HepG2 (cell line): Measurements from ENCODE around the gene IGFLR1. TPM values are rescaled to one million over a fixed set of nuclear protein-coding genes. Genes with fewer than 3 reads are reported as not detected.

Experiments
- BRD4 ChIP-seq: sonication (generic); formaldehyde crosslinking; IDR thresholded peaks from 2 replicates; pipeline ENCODE4 v1.4.0; 2020; ENCODE audit warnings: missing genetic modification reagents
- EED ChIP-seq: sonication (generic); formaldehyde crosslinking; IDR thresholded peaks from 2 replicates; pipeline ENCODE4 v1.5.0; 2020; ENCODE audit warnings: mild to moderate bottlenecking, missing genetic modification reagents
- FOSL1 ChIP-seq: sonication (generic); formaldehyde crosslinking; IDR thresholded peaks from 2 replicates; pipeline ENCODE4 v1.9.0; 2021; ENCODE audit warnings: missing genetic modification reagents, borderline replicate concordance
- HIVEP1 ChIP-seq: sonication (generic); formaldehyde crosslinking; IDR thresholded peaks from 2 replicates; pipeline ENCODE4 v1.4.0; 2020; ENCODE audit warnings: mild to moderate bottlenecking, missing genetic modification reagents
- KLF16 ChIP-seq, 2 experiments: sonication (generic) in 1 of 2; formaldehyde crosslinking in 1 of 2; IDR thresholded peaks; 2 replicates each; pipeline versions ENCODE4 v1.6.1 to v1.8.0; 2016 to 2023; ENCODE audit warnings: missing genetic modification reagents in 2 of 2, missing compliant biosample characterization in 1 of 2
- KLF9 ChIP-seq: IDR thresholded peaks from 2 replicates; pipeline ENCODE4 v1.6.1; 2016; ENCODE audit warnings: low read depth
- NFE2 ChIP-seq: sonication (generic); formaldehyde crosslinking; IDR thresholded peaks from 2 replicates; pipeline ENCODE4 v1.4.0; 2020; ENCODE audit warnings: missing genetic modification reagents
- ZNF121 ChIP-seq: sonication (generic); formaldehyde crosslinking; IDR thresholded peaks from 2 replicates; pipeline ENCODE4 v1.5.0; 2020; ENCODE audit warnings: mild to moderate bottlenecking, missing genetic modification reagents
- polyA plus RNA-seq, 8 experiments: library from polyadenylated mRNA; depleted of rRNA in 3 of 8; stranded (reverse) in 7 of 8; unstranded in 1 of 8; fragments of >200 nt; fragmentation: Illumina TruSeq in 4 of 8; extraction: Trizol in 4 of 8; gene quantifications; 2 replicates each; pipeline versions ENCODE4 v1.2.1 to v1.2.3, GENCODE V29; 2011 to 2016; ENCODE audit warnings: low read depth in 4 of 8, missing spikeins in 1 of 8, mixed read lengths in 1 of 8; ENCODE audit not compliant: insufficient read depth in 1 of 8
- total RNA-seq, 5 experiments: library from RNA; depleted of rRNA; stranded (reverse); fragments of >200 nt; fragmentation: Illumina TruSeq; extraction: Trizol; gene quantifications; 2 replicates each; pipeline ENCODE4 v1.2.3, GENCODE V29; 2016; ENCODE audit warnings: low read depth in 1 of 5
- TF ChIP-seq, protein P1 (sequence below): sonication (generic); formaldehyde crosslinking; IDR thresholded peaks from 2 replicates; pipeline ENCODE4 v1.5.0; 2020; ENCODE audit warnings: mild to moderate bottlenecking, missing genetic modification reagents
- TF ChIP-seq, protein P2 (sequence below): sonication (generic); formaldehyde crosslinking; IDR thresholded peaks from 2 replicates; pipeline ENCODE4 v1.4.0; 2020; ENCODE audit warnings: low read depth, mild to moderate bottlenecking, missing genetic modification reagents
- TF ChIP-seq, protein P3 (sequence below): sonication (generic); formaldehyde crosslinking; IDR thresholded peaks from 2 replicates; pipeline ENCODE4; 2020; ENCODE audit warnings: missing genetic modification reagents, mild to moderate bottlenecking, borderline replicate concordance
- TF ChIP-seq, protein P4 (sequence below): sonication (generic); formaldehyde crosslinking; IDR thresholded peaks from 2 replicates; pipeline ENCODE4 v1.4.0; 2020; ENCODE audit warnings: missing genetic modification reagents, borderline replicate concordance

Gene IGFLR1
- total and polyA plus RNA-seq, 2 of the 13 experiments (the other 11 are each of a cell fraction or from before 2014, with no cell fraction given), result 5.4 to 8.9 TPM

DNA sequence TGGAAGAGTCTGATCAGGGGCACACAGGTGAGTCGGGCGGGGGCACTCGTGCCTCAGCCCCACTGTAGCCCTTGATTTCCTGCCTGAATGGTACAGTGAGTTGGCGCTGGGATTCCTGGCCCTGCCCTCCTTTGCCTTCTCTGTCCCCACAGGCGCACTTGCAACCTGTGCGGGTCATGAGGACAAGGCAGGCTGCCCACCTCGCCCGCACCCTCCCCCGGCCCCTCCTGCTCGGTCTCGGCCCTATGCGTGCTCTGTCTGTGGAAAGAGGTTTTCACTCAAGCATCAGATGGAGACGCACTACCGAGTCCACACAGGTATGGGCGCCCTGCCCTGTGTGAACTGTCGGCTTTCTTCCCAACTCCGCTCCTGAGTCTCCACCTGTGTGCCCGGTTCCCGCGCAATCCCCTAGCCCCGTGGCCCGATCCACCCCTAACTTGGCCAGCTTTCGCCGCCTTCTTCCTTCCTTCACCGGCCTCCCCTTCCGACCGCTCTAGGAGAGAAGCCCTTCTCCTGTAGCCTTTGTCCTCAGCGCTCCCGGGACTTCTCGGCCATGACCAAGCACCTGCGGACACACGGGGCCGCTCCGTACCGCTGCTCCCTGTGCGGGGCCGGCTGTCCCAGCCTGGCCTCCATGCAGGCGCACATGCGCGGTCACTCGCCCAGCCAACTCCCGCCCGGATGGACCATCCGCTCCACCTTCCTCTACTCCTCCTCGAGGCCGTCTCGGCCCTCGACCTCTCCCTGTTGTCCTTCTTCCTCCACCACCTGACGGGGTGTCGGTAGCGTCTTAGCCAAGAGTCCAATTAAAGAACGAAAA, 26.1 kb downstream of the IGFLR1 start (continued):
- TF ChIP-seq, protein P1, sequence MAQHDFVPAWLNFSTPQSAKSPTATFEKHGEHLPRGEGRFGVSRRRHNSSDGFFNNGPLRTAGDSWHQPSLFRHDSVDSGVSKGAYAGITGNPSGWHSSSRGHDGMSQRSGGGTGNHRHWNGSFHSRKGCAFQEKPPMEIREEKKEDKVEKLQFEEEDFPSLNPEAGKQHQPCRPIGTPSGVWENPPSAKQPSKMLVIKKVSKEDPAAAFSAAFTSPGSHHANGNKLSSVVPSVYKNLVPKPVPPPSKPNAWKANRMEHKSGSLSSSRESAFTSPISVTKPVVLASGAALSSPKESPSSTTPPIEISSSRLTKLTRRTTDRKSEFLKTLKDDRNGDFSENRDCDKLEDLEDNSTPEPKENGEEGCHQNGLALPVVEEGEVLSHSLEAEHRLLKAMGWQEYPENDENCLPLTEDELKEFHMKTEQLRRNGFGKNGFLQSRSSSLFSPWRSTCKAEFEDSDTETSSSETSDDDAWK (CRISPR knock-in tag), result no peak
- peak; percentile 80; the same call in 1 of the 2 replicates for TF ChIP-seq EED (CRISPR knock-in tag)
- TF ChIP-seq KLF16 (CRISPR knock-in tag; IDR thresholded peaks at IDR 0.05), result peak in 1 of 2 experiments; percentile 52; a peak in 1 of 4 replicates
- TF ChIP-seq, protein P2, sequence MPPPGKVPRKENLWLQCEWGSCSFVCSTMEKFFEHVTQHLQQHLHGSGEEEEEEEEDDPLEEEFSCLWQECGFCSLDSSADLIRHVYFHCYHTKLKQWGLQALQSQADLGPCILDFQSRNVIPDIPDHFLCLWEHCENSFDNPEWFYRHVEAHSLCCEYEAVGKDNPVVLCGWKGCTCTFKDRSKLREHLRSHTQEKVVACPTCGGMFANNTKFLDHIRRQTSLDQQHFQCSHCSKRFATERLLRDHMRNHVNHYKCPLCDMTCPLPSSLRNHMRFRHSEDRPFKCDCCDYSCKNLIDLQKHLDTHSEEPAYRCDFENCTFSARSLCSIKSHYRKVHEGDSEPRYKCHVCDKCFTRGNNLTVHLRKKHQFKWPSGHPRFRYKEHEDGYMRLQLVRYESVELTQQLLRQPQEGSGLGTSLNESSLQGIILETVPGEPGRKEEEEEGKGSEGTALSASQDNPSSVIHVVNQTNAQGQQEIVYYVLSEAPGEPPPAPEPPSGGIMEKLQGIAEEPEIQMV (CRISPR knock-in tag), result no peak
- TF ChIP-seq NFE2 (CRISPR knock-in tag), result no peak
- TF ChIP-seq BRD4 (CRISPR knock-in tag), result peak; percentile 16; the same call in 1 of the 2 replicates
- TF ChIP-seq ZNF121 (CRISPR knock-in tag), result 0 out of 2 replicates have a peak, but pooled peaks have one; percentile 8
- no peak for TF ChIP-seq FOSL1
- no peak for TF ChIP-seq HIVEP1 (CRISPR knock-in tag)
- TF ChIP-seq, protein P3, sequence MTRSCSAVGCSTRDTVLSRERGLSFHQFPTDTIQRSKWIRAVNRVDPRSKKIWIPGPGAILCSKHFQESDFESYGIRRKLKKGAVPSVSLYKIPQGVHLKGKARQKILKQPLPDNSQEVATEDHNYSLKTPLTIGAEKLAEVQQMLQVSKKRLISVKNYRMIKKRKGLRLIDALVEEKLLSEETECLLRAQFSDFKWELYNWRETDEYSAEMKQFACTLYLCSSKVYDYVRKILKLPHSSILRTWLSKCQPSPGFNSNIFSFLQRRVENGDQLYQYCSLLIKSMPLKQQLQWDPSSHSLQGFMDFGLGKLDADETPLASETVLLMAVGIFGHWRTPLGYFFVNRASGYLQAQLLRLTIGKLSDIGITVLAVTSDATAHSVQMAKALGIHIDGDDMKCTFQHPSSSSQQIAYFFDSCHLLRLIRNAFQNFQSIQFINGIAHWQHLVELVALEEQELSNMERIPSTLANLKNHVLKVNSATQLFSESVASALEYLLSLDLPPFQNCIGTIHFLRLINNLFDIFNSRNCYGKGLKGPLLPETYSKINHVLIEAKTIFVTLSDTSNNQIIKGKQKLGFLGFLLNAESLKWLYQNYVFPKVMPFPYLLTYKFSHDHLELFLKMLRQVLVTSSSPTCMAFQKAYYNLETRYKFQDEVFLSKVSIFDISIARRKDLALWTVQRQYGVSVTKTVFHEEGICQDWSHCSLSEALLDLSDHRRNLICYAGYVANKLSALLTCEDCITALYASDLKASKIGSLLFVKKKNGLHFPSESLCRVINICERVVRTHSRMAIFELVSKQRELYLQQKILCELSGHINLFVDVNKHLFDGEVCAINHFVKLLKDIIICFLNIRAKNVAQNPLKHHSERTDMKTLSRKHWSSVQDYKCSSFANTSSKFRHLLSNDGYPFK (CRISPR knock-in tag), result no peak; the same call in 1 of the 2 replicates
- TF ChIP-seq, protein P4, sequence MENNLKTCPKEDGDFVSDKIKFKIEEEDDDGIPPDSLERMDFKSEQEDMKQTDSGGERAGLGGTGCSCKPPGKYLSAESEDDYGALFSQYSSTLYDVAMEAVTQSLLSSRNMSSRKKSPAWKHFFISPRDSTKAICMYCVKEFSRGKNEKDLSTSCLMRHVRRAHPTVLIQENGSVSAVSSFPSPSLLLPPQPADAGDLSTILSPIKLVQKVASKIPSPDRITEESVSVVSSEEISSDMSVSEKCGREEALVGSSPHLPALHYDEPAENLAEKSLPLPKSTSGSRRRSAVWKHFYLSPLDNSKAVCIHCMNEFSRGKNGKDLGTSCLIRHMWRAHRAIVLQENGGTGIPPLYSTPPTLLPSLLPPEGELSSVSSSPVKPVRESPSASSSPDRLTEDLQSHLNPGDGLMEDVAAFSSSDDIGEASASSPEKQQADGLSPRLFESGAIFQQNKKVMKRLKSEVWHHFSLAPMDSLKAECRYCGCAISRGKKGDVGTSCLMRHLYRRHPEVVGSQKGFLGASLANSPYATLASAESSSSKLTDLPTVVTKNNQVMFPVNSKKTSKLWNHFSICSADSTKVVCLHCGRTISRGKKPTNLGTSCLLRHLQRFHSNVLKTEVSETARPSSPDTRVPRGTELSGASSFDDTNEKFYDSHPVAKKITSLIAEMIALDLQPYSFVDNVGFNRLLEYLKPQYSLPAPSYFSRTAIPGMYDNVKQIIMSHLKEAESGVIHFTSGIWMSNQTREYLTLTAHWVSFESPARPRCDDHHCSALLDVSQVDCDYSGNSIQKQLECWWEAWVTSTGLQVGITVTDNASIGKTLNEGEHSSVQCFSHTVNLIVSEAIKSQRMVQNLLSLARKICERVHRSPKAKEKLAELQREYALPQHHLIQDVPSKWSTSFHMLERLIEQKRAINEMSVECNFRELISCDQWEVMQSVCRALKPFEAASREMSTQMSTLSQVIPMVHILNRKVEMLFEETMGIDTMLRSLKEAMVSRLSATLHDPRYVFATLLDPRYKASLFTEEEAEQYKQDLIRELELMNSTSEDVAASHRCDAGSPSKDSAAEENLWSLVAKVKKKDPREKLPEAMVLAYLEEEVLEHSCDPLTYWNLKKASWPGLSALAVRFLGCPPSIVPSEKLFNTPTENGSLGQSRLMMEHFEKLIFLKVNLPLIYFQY (CRISPR knock-in tag), result no peak; the same call in 1 of the 2 replicates
- TF ChIP-seq KLF9 (CRISPR knock-in tag), result no peak
